ENCODE data around the gene PRKCA. TPM values are rescaled to one million over a fixed set of nuclear protein-coding genes. Genes with fewer than 3 reads are reported as not detected.

PRKCA gene
- total and polyA plus RNA-seq, 9 of the 15 experiments (the other 6 are each of a cell fraction or from before 2014, with no cell fraction given), result 3.2 to 33.0 (median 17.8) TPM

DNA sequence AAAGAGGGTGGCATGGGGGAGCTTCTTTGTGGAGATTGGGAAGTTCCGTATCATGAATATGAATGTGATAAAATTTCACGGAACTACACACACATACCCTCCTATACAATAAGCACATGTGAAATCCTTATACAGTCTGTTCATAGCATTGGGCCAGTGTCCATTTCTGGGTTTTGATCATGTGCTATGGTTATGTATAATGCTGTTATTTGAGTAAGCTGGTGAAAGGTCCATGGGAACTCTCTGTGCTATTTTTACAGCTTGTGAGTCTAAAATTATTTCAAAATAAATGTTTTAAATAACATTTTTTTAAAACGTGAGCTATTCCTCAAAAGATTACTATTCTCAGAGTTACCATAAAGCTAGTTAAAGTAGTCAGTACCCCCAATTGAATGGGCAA lies 327.3 kb downstream of the PRKCA start:
- Histone ChIP-seq H3K27me3 (ENCODE audit: control insufficient read depth in 2 of 2, insufficient read depth in 2 of 2, low read length in 2 of 2) (no peaks in the 10 kb centered on the region), H3K9me3 (replicated peaks; ENCODE audit: control insufficient read depth, insufficient read depth, low read depth, low read length) (no peaks in the 10 kb centered on the region), H4K20me1 (replicated peaks; ENCODE audit: control insufficient read depth, insufficient read depth, low read length) (0 out of 2 replicates have a peak, but pooled peaks cover 9% of the 10 kb centered on the region), H3K9me1 (ENCODE audit: control insufficient read depth, insufficient read depth, low read length) (no peaks in the 10 kb centered on the region), H3K4me2 (ENCODE audit: insufficient read depth, low read length) (no peak overlapping the region), H3K27ac (ENCODE audit: extremely low read depth, low read depth, low read length) (no peak overlapping the region), H3K9ac (ENCODE audit: insufficient read depth in 1 of 2, low read depth in 2 of 2, low read length in 2 of 2) (no peak overlapping the region), H3K79me2 (ENCODE audit: control insufficient read depth, insufficient read depth, low read length) (no peaks in the 10 kb centered on the region; the same call in 2 of the 3 replicates), H2AFZ (ENCODE audit: low read depth, low read length) (no peak overlapping the region), H3K4me1 (replicated peaks in 1 of 2; ENCODE audit: control insufficient read depth in 2 of 2, insufficient read depth in 2 of 2, low read length in 2 of 2) (no peaks in the 10 kb centered on the region), H3K4me3 (no peak overlapping the region), H3K36me3 (ENCODE audit: control insufficient read depth, insufficient read depth, low read length) (no peaks in the 10 kb centered on the region)
- ATAC-seq (no peak), FAIRE-seq (no peak), DNase-seq (ENCODE audit: extremely low read depth in 1 of 4, low spot score in 3 of 4) (no peak)
- TF ChIP-seq SMC3 (conservative IDR thresholded peaks at IDR 0.05; ENCODE audit: insufficient read depth, low read depth, low read length) (no peak), RBM39 (optimal IDR thresholded peaks at IDR 0.05; ENCODE audit: low read depth, low read length) (no peak)
- POLR2A ChIA-PET, result interaction anchor here (1.0 kb wide), 1 partner anchor 13 kb away, joined by 4 read pairs; no protein-coding TSS in a partner anchor
- no TSS peak for BruUV-seq (replicated peaks)
- CTCF ChIA-PET (ENCODE audit: low intra/inter-chr PET ratio), result no interaction called here
- WGBS (ENCODE audit: insufficient coverage, low coverage, missing lambda C conversion rate), result 66% methylated on average over 3 of the region's 3 CpGs
- in situ Hi-C loops (cut with MboI), result no loop called here
- intact Hi-C loops (cut with micrococcal nuclease), result no loop called here

- CTCF ChIA-PET (ENCODE audit: low intra/inter-chr PET ratio), result interaction anchor here (0.6 kb wide), 1 partner anchor 429 kb away, joined by 3 read pairs; no protein-coding TSS in a partner anchor
- Histone ChIP-seq H3K79me2 (ENCODE audit: control insufficient read depth, insufficient read depth, low read length) (no peaks in the 10 kb centered on the region; the same call in 2 of the 3 replicates), H3K36me3 (ENCODE audit: control insufficient read depth, insufficient read depth, low read length) (no peaks in the 10 kb centered on the region), H3K9me3 (replicated peaks; ENCODE audit: control insufficient read depth, insufficient read depth, low read depth, low read length) (no peaks in the 10 kb centered on the region), H3K4me2 (ENCODE audit: insufficient read depth, low read length) (no peak overlapping the region), H3K4me3 (no peak overlapping the region), H4K20me1 (replicated peaks; ENCODE audit: control insufficient read depth, insufficient read depth, low read length) (0 out of 2 replicates have a peak, but pooled peaks cover 10% of the 10 kb centered on the region), H3K9me1 (ENCODE audit: control insufficient read depth, insufficient read depth, low read length) (no peaks in the 10 kb centered on the region), H3K4me1 (replicated peaks in 1 of 2; ENCODE audit: control insufficient read depth in 2 of 2, insufficient read depth in 2 of 2, low read length in 2 of 2) (no peaks in the 10 kb centered on the region), H2AFZ (ENCODE audit: low read depth, low read length) (no peak overlapping the region), H3K27me3 (ENCODE audit: control insufficient read depth in 2 of 2, insufficient read depth in 2 of 2, low read length in 2 of 2) (no peaks in the 10 kb centered on the region), H3K27ac (ENCODE audit: extremely low read depth, low read depth, low read length) (no peak overlapping the region), H3K9ac (ENCODE audit: insufficient read depth in 1 of 2, low read depth in 2 of 2, low read length in 2 of 2) (no peak overlapping the region)
- in situ Hi-C loops (cut with MboI) (no loop called here), intact Hi-C loops (cut with micrococcal nuclease) (no loop called here)
- FAIRE-seq (no peak), ATAC-seq (no peak), DNase-seq (ENCODE audit: extremely low read depth in 1 of 4, low spot score in 3 of 4) (no peak)
- POLR2A ChIA-PET, result interaction anchor here (0.6 kb wide), 1 partner anchor 371 kb away, joined by 3 read pairs; no protein-coding TSS in a partner anchor
- no peak for TF ChIP-seq BDP1 (IDR thresholded peaks at IDR 0.05; ENCODE audit: insufficient read depth, insufficient read length)
- TF ChIP-seq ZC3H8 (IDR thresholded peaks at IDR 0.05), result no peak
- TF ChIP-seq CTCF (IDR thresholded peaks at IDR 0.05 in 2 of 3, conservative IDR thresholded peaks at IDR 0.05 in 1 of 3; ENCODE audit: insufficient read depth in 2 of 3, low read depth in 1 of 3, low read length in 3 of 3), result no peak
- 74% methylated on average over 2 of the region's 2 CpGs for WGBS (ENCODE audit: insufficient coverage, low coverage, missing lambda C conversion rate)
- BruUV-seq (replicated peaks), result no TSS peak
Observed at GRCh38 chr17:66630379-66630778, 328.0 kb downstream of the PRKCA start.

Measured in K562 (cell line).